ENCODE data around the gene PDHX. TPM values are rescaled to one million over a fixed set of nuclear protein-coding genes. Genes with fewer than 3 reads are reported as not detected.

PDHX gene
- total and polyA plus RNA-seq, 10 of the 15 experiments (the other 5 are each of a cell fraction or from before 2014, with no cell fraction given), result 14.5 to 41.9 (median 28.0) TPM

DNA sequence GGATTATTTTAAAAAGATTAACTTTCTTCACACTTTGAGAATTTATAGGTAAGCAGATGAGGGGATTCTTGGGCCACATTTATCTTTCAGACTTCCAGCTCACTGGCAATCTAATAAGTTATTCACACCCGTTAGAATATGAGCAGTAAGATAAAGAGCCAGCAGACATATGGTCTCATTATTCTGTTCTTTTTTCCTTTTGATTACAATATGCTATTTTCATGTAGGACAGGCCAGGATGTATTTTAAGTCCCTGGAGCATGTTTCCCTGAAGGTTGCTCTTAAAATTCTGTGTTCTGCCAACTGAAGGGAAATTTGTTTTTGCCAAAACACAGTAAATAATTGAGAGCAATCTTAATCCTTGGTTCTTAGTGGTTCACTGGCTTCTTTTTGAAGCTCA is 22.2 kb downstream of the PDHX start:
- POLR2A ChIA-PET, result no interaction called here
- DNase-seq (ENCODE audit: low read depth, low spot score), result no peak
- H3K27ac ChIP-seq (ENCODE audit: control insufficient read depth, insufficient read depth), result no peak overlapping the region
- H3K4me3 ChIP-seq, result no peak overlapping the region
- BruUV-seq (replicated peaks), result no TSS peak
- no peaks in the 10 kb centered on the region for H4K20me1 ChIP-seq (ENCODE audit: control insufficient read depth, insufficient read depth)
- SMC1A ChIA-PET (ENCODE audit: uncharacterized antibody, unreplicated experiment), result interaction anchor here (0.9 to 2.7 kb wide), 6 partner anchors 9 to 363 kb away, joined by 3 to 11 read pairs (median 8); no protein-coding TSS in a partner anchor
- H2AFZ ChIP-seq (ENCODE audit: control insufficient read depth, low read depth, low read length), result no peak overlapping the region
- no peaks in the 10 kb centered on the region for H3K9me3 ChIP-seq (replicated peaks; ENCODE audit: control insufficient read depth, insufficient read depth, low read length)
- intact Hi-C loops (cut with micrococcal nuclease; ENCODE audit: unreplicated experiment) (no loop called here), in situ Hi-C loops (cut with MboI) (no loop called here)
- H3K79me2 ChIP-seq (ENCODE audit: control insufficient read depth, insufficient read depth, low read length), result no peaks in the 10 kb centered on the region; the same call in 1 of the 2 replicates
- WGBS (ENCODE audit: insufficient coverage, insufficient replicate concordance, low lambda C conversion rate, missing lambda C conversion rate), result 92% methylated on average over 1 of the region's 1 CpG
- TF ChIP-seq ZNF592 (IDR thresholded peaks at IDR 0.05) (no peak), SUPT20H (IDR thresholded peaks at IDR 0.05; ENCODE audit: borderline replicate concordance, control insufficient read depth, low read depth, low read length) (no peak), CBX5 (IDR thresholded peaks at IDR 0.05; ENCODE audit: low read depth) (no peak), SP1 (IDR thresholded peaks at IDR 0.05; ENCODE audit: low read depth, low read length) (no peak), BCL11A (IDR thresholded peaks at IDR 0.05; ENCODE audit: low read depth, low read length) (no peak), CHD2 (IDR thresholded peaks at IDR 0.05; ENCODE audit: borderline replicate concordance, low read depth, low read length) (no peak), KLF5 (IDR thresholded peaks at IDR 0.05; ENCODE audit: partially characterized antibody) (no peak), ESRRA (IDR thresholded peaks at IDR 0.05; ENCODE audit: low read length) (no peak), IRF4 (IDR thresholded peaks at IDR 0.05; ENCODE audit: low read depth, low read length) (no peak), CREB1 (IDR thresholded peaks at IDR 0.05; ENCODE audit: low read depth) (no peak), ZNF622 (IDR thresholded peaks at IDR 0.05) (no peak), RAD51 (IDR thresholded peaks at IDR 0.05) (no peak), WRNIP1 (IDR thresholded peaks at IDR 0.05; ENCODE audit: borderline replicate concordance, low read depth, low read length) (no peak), FOS (IDR thresholded peaks at IDR 0.05; ENCODE audit: borderline replicate concordance, extremely low read depth, insufficient read length) (no peak), RBBP5 (conservative IDR thresholded peaks at IDR 0.05) (no peak), MTA2 (IDR thresholded peaks at IDR 0.05; ENCODE audit: low read depth) (no peak)
- no peak for ATAC-seq
- H3K4me2 ChIP-seq (ENCODE audit: control insufficient read depth, insufficient read depth), result no peak overlapping the region
- H3K9ac ChIP-seq (ENCODE audit: control insufficient read depth, insufficient read depth, low read length), result no peak overlapping the region
- CTCF ChIA-PET, result interaction anchor here (3.5 kb wide), 1 partner anchor 453 kb away, joined by 26 read pairs; no protein-coding TSS in a partner anchor
- H3K27me3 ChIP-seq (replicated peaks in 1 of 2; ENCODE audit: control insufficient read depth in 2 of 2, insufficient read depth in 2 of 2, low read length in 1 of 2), result no peaks in the 10 kb centered on the region
- RAD21 ChIA-PET (ENCODE audit: unreplicated experiment), result interaction anchor here (1.2 to 2.2 kb wide), 2 partner anchors 12 to 453 kb away, joined by 3 to 8 read pairs; no protein-coding TSS in a partner anchor
- no peaks in the 10 kb centered on the region; a peak in 2 of 4 replicates for H3K36me3 ChIP-seq (ENCODE audit: control insufficient read depth in 2 of 2, insufficient read depth in 2 of 2, low read length in 1 of 2)
- no peaks in the 10 kb centered on the region; the same call in 1 of the 2 replicates for H3K4me1 ChIP-seq (ENCODE audit: control insufficient read depth, insufficient read depth, low read length)
- FAIRE-seq, result no peak

All from GM12878 (cell line).